Measurements from ENCODE around the gene IL17C. TPM values are rescaled to one million over a fixed set of nuclear protein-coding genes. Genes with fewer than 3 reads are reported as not detected.

IL17C gene
- total RNA-seq, 1 donor from 2014 or later, result 0.29 TPM

DNA sequence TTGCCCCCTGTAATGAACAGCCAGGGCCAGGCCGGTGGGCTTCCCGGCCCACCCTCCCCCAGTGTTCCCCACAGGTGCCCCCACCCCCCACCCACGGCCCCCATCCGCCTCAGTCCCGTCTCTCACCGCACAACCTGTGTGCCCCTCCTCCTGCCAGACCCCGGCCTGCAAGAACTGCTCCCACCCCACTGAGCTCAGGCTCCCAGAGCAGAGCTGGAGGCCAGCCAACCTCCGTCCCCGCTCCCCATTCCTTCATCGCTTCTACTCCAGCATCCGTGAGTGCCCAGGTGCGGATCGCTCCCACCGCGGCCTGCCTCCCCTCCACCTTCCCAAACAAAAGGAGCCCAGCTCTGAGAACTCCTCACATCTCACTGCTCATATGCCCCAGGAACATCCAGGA is 20.3 kb downstream of the IL17C start:
- DNase-seq (ENCODE audit: low read depth), result no peak
- Histone ChIP-seq H3K36me3 (ENCODE audit: control insufficient read depth, insufficient read depth, low read length) (peaks cover 2% of the 10 kb centered on the region), H3K4me3 (ENCODE audit: low read depth, low read length) (no peak overlapping the region), H3K27me3 (ENCODE audit: control insufficient read depth, insufficient read depth, low read length) (no peaks in the 10 kb centered on the region)
- TF ChIP-seq, protein P1, sequence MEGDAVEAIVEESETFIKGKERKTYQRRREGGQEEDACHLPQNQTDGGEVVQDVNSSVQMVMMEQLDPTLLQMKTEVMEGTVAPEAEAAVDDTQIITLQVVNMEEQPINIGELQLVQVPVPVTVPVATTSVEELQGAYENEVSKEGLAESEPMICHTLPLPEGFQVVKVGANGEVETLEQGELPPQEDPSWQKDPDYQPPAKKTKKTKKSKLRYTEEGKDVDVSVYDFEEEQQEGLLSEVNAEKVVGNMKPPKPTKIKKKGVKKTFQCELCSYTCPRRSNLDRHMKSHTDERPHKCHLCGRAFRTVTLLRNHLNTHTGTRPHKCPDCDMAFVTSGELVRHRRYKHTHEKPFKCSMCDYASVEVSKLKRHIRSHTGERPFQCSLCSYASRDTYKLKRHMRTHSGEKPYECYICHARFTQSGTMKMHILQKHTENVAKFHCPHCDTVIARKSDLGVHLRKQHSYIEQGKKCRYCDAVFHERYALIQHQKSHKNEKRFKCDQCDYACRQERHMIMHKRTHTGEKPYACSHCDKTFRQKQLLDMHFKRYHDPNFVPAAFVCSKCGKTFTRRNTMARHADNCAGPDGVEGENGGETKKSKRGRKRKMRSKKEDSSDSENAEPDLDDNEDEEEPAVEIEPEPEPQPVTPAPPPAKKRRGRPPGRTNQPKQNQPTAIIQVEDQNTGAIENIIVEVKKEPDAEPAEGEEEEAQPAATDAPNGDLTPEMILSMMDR (IDR thresholded peaks at IDR 0.05; ENCODE audit: insufficient read depth, low read length, poor library complexity, severe bottlenecking), result no peak

DNA sequence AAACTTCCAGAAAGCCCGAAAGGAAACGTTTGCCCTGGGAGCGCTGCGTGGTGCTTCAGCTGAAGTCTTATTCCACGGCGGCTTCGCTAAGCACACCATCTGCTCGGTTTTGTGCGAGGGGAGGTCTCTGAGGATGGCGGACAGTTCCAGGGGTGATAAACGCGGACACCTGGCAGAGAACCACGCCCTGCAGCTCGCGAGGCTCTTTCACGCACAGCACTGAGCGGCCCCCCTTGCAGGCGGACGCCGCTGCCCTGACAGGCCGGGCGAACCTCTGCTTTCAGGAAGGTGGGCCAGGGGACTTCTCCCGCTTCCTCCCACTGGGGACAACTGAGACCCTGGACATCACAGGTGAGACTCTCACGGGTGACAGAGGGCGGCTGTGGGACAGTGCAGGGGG is 20.8 kb downstream of the IL17C start:
- Histone ChIP-seq H3K27me3 (ENCODE audit: control insufficient read depth, insufficient read depth, low read length) (no peaks in the 10 kb centered on the region), H3K36me3 (ENCODE audit: control insufficient read depth, insufficient read depth, low read length) (peaks cover 2% of the 10 kb centered on the region), H3K4me3 (ENCODE audit: low read depth, low read length) (no peak overlapping the region)
- TF ChIP-seq, protein P1 (IDR thresholded peaks at IDR 0.05; ENCODE audit: insufficient read depth, low read length, poor library complexity, severe bottlenecking), result no peak
- DNase-seq (ENCODE audit: low read depth), result no peak

DNA sequence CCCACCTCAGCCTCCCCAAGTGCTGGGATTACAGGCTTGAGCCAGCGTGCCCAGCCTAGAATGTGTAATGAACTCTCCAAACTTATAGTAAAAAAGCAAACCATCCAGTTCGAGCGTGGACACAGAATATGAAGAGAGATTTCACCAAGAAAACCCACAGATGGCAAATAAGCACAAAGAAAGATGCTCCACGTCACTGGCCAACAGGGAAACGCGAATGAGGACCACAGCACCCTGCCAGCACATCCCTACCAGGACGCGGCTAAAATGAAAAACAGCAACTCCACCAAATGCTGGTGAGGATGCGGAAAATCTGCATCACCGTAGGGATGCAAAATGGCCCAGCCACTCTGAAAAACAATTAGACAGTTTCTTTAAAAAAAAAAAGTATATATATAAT is 23.1 kb downstream of the IL17C start:
- no peak overlapping the region for H3K4me3 ChIP-seq (ENCODE audit: low read depth, low read length)
- no peaks in the 10 kb centered on the region for H3K36me3 ChIP-seq (ENCODE audit: control insufficient read depth, insufficient read depth, low read length)
- H3K27me3 ChIP-seq (ENCODE audit: control insufficient read depth, insufficient read depth, low read length), result no peaks in the 10 kb centered on the region
- no peak for DNase-seq (ENCODE audit: low read depth)
- TF ChIP-seq, protein P1 (IDR thresholded peaks at IDR 0.05; ENCODE audit: insufficient read depth, low read length, poor library complexity, severe bottlenecking), result no peak

DNA sequence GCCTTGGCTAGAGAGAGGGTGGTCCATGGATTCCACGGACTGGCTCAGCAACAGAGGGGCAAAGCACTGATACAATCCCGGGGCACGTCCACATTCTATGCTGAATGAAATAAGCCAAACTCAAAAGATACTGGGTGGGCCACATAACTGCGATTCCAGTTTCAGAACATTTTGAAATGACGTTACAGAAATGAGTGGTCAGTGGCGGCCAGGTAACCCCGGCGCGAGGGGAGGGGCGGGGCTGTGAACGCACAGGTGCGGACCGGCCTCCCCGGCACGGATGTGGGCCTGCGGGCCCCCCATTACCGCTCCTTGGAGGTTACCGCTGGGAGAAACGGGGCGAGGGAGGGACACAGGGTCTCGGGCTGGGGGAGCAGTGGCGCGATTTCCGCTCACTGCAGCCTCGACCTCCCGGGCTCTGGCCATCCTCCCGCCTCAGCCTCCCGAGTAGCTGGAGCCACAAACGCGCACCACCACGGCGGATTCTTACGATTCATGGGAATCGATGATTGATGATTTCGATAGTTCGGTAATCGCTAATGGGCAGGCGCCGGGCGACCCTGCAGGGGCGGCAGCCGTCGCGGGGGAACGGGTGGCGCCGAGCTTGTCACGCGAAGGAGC is 24.0 kb downstream of the IL17C start:
- Histone ChIP-seq H3K36me3 (ENCODE audit: control insufficient read depth, insufficient read depth, low read length) (no peaks in the 10 kb centered on the region), H3K4me3 (ENCODE audit: low read depth, low read length) (peak overlapping the region; percentile 97), H3K27me3 (ENCODE audit: control insufficient read depth, insufficient read depth, low read length) (no peaks in the 10 kb centered on the region)
- no peak for DNase-seq (ENCODE audit: low read depth)
- TF ChIP-seq, protein P1 (IDR thresholded peaks at IDR 0.05; ENCODE audit: insufficient read depth, low read length, poor library complexity, severe bottlenecking), result no peak

DNA sequence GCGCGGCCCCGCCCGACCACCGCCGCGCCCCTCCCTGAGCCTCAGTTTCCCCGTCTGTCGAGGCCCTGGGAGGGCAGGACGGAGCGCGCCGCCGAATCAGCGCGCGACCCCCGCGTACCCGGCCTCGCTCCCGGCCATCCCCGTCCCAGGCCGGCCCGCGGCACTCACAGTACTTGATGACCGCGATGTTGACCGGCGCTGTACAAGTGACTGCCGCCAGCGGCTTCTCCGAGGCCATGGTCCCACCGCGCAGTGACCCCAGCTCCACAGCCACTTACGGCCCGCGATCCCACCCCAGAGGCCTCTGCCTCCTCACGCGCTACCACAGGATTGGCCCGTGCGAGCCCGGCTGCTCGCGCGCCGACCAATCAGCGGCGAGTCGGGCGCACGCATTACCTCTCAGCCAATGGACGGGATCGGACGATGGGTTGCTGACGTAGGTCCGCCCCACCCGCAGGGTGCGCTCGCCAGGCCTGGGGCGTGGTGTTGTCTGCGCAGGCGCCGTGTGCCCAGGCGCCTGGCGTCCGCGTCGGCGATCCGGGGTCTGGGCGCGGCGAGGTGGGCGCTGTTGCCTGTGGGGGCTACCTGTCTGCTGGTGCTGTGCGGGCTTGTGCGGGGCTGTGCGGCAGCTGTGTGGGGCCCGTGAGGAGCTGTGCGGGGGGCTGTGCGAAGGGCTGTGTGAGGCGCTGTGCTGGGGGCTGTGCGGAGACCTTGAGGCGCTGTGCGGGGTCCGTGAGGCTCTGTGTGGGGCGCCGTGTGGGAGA is 24.7 kb downstream of the IL17C start, which contains the start of gene MVD:
TSS of gene MVD (minus strand) at position 249 of the 764 bp plus-strand sequence. CDS start at position 238, 11 bp downstream.
- TF ChIP-seq, protein P1 (IDR thresholded peaks at IDR 0.05; ENCODE audit: insufficient read depth, low read length, poor library complexity, severe bottlenecking), result no peak
- peak; percentile 93 for DNase-seq (ENCODE audit: low read depth)
- H3K36me3 ChIP-seq (ENCODE audit: control insufficient read depth, insufficient read depth, low read length), result no peaks in the 10 kb centered on the region
- H3K27me3 ChIP-seq (ENCODE audit: control insufficient read depth, insufficient read depth, low read length), result no peaks in the 10 kb centered on the region
- peak within 1 kb of the TSS; percentile 97 for H3K4me3 ChIP-seq (ENCODE audit: low read depth, low read length)

All from kidney epithelial cell (primary cell).